IMR-90 (cell line): ENCODE results near the gene SLIT1.

Experiments
- CEBPB ChIP-seq: IDR thresholded peaks from 2 replicates; pipeline ENCODE4 v1.6.1; 2012; ENCODE audit warnings: low read depth, low read length, improper control_type of control experiment
- MAFK ChIP-seq: IDR thresholded peaks from 2 replicates; pipeline ENCODE4 v1.6.1; 2012; ENCODE audit warnings: low read depth, low read length, improper control_type of control experiment
- MAZ ChIP-seq: IDR thresholded peaks from 2 replicates; pipeline ENCODE4 v1.6.1; 2012; ENCODE audit warnings: low read depth, mild to moderate bottlenecking, low read length, improper control_type of control experiment, moderate library complexity, borderline replicate concordance
- MXI1 ChIP-seq: IDR thresholded peaks from 2 replicates; pipeline ENCODE4 v1.6.1; 2012; ENCODE audit warnings: low read depth, mild to moderate bottlenecking, low read length, moderate library complexity, borderline replicate concordance
- POLR2A ChIP-seq: IDR thresholded peaks from 2 replicates; pipeline ENCODE4 v1.6.1; 2012; ENCODE audit warnings: mild to moderate bottlenecking, low read depth, low read length
- RAD21 ChIP-seq: IDR thresholded peaks from 2 replicates; pipeline ENCODE4 v1.6.1; 2012; ENCODE audit warnings: low read length, improper control_type of control experiment
- RCOR1 ChIP-seq: IDR thresholded peaks from 2 replicates; pipeline ENCODE4 v1.6.1; 2012; ENCODE audit warnings: mild to moderate bottlenecking, low read length, improper control_type of control experiment; ENCODE audit not compliant: insufficient replicate concordance
- TF ChIP-seq, protein P1 (sequence below): conservative IDR thresholded peaks from 2 replicates; pipeline ENCODE4 v1.5.1; 2012; ENCODE audit warnings: mild to moderate bottlenecking, low read depth, low read length, improper control_type of control experiment
- TF ChIP-seq, protein P2 (sequence below): fragments of 150-350 bp; IDR thresholded peaks from 2 replicates; pipeline ENCODE4 v1.6.1; 2017; ENCODE audit warnings: mild to moderate bottlenecking, antibody characterized with exemption, low read length, low read depth
- TF ChIP-seq, protein P3 (sequence below): fragments of 150-350 bp; IDR thresholded peaks from 2 replicates; pipeline ENCODE4 v1.6.1; 2016; ENCODE audit warnings: low read depth, mild to moderate bottlenecking, low read length, moderate library complexity, borderline replicate concordance

DNA sequence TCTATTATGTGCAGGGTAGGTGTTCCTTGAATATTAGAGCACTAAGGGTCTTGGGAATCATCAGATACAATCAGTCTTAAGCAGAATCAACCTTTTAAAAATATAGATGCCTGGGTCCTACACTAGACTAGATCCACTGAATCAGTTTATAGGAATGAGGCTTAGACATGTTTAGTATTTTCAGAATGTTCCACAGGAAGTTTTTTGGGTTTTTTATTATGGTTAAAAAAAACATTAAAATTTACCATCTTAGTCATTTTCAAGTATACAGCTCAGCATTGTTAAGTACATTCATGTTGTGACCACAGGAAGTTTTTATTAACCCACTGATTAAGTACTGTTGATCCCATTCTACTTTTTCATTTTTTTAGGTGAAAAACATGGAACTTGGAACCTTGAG, 217.9 kb downstream of the SLIT1 start:
- TF ChIP-seq MXI1: no peak
- TF ChIP-seq, protein P1, sequence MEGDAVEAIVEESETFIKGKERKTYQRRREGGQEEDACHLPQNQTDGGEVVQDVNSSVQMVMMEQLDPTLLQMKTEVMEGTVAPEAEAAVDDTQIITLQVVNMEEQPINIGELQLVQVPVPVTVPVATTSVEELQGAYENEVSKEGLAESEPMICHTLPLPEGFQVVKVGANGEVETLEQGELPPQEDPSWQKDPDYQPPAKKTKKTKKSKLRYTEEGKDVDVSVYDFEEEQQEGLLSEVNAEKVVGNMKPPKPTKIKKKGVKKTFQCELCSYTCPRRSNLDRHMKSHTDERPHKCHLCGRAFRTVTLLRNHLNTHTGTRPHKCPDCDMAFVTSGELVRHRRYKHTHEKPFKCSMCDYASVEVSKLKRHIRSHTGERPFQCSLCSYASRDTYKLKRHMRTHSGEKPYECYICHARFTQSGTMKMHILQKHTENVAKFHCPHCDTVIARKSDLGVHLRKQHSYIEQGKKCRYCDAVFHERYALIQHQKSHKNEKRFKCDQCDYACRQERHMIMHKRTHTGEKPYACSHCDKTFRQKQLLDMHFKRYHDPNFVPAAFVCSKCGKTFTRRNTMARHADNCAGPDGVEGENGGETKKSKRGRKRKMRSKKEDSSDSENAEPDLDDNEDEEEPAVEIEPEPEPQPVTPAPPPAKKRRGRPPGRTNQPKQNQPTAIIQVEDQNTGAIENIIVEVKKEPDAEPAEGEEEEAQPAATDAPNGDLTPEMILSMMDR: no peak
- TF ChIP-seq, protein P2, sequence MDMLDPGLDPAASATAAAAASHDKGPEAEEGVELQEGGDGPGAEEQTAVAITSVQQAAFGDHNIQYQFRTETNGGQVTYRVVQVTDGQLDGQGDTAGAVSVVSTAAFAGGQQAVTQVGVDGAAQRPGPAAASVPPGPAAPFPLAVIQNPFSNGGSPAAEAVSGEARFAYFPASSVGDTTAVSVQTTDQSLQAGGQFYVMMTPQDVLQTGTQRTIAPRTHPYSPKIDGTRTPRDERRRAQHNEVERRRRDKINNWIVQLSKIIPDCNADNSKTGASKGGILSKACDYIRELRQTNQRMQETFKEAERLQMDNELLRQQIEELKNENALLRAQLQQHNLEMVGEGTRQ: no peak
- TF ChIP-seq, protein P3, sequence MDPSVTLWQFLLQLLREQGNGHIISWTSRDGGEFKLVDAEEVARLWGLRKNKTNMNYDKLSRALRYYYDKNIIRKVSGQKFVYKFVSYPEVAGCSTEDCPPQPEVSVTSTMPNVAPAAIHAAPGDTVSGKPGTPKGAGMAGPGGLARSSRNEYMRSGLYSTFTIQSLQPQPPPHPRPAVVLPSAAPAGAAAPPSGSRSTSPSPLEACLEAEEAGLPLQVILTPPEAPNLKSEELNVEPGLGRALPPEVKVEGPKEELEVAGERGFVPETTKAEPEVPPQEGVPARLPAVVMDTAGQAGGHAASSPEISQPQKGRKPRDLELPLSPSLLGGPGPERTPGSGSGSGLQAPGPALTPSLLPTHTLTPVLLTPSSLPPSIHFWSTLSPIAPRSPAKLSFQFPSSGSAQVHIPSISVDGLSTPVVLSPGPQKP: no peak
- no peak for TF ChIP-seq POLR2A
- TF ChIP-seq MAFK: no peak
- no peak for TF ChIP-seq RCOR1
- TF ChIP-seq CEBPB: no peak
- no peak for TF ChIP-seq RAD21
- TF ChIP-seq MAZ: no peak
